Hepatocyte (in vitro differentiated cells): ENCODE measurements around the gene ZC3H15.

ENCODE experiments used
- EZH2 ChIP-seq: fragments of 200-600 bp; sonication (generic); IDR thresholded peaks from 2 replicates; pipeline ENCODE4 v1.6.1; 2016; ENCODE audit warnings: antibody characterized with exemption, mild to moderate bottlenecking, borderline replicate concordance
- EZH2phosphoT487 ChIP-seq: fragments of 200-600 bp; sonication (generic); IDR thresholded peaks from one replicate; pipeline ENCODE4 v1.6.1; 2018; ENCODE audit warnings: antibody characterized with exemption, mild to moderate bottlenecking, low read depth, moderate library complexity; ENCODE audit not compliant: unreplicated experiment, severe bottlenecking
- TF ChIP-seq, protein P1 (sequence below): fragments of 200-600 bp; sonication (generic); IDR thresholded peaks from 2 replicates; pipeline ENCODE4 v1.5.1; 2016; ENCODE audit warnings: antibody characterized with exemption, mild to moderate bottlenecking; ENCODE audit not compliant: poor library complexity

DNA sequence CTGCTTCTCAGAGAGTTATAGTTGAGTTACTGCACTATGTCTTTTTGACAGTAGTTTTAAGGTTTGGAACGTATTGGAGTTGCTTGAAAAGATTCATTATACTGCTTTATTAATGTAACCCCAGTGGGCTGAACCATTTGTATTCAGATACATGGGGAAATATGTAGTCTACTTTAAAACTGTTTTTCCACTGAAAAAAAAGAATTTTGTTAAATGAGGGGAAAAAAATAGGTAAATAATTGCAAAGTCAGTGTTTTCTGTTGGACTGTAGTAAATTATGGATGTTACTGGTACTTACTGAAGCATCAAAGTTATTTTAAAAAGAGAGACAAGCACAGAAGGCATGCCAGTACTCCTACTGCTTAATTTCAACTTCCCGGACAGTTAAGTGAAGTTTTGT lies 36.4 kb downstream of the ZC3H15 start:
- TF ChIP-seq EZH2 (no peak), EZH2phosphoT487 (no peak)
- TF ChIP-seq, protein P1, sequence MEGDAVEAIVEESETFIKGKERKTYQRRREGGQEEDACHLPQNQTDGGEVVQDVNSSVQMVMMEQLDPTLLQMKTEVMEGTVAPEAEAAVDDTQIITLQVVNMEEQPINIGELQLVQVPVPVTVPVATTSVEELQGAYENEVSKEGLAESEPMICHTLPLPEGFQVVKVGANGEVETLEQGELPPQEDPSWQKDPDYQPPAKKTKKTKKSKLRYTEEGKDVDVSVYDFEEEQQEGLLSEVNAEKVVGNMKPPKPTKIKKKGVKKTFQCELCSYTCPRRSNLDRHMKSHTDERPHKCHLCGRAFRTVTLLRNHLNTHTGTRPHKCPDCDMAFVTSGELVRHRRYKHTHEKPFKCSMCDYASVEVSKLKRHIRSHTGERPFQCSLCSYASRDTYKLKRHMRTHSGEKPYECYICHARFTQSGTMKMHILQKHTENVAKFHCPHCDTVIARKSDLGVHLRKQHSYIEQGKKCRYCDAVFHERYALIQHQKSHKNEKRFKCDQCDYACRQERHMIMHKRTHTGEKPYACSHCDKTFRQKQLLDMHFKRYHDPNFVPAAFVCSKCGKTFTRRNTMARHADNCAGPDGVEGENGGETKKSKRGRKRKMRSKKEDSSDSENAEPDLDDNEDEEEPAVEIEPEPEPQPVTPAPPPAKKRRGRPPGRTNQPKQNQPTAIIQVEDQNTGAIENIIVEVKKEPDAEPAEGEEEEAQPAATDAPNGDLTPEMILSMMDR = no peak
